Measurements from ENCODE around the gene ENAH. TPM values are rescaled to one million over a fixed set of nuclear protein-coding genes. Genes with fewer than 3 reads are reported as not detected.

ENAH gene
- total RNA-seq, 1 experiment from 2014 or later = 285 TPM

DNA sequence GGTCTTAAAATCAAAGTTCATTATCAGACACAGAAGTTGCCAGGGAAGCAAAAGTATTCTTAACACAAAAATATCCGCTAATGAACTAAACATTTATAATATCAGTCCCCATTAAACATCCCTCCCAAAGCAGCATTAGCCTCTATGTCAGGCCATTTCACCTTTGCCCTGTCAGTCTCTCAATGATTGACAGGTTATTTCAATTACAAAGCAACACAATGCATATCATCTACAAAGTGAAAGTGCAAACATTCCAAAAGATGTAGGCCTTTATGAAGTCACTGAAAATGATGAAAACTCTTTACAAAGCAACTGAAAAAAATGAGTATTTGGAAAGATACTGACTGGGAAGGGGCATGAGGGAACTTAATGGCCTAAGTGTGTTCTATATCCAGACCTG is 14.1 kb downstream of the ENAH start:
- Histone ChIP-seq H2AK5ac (ENCODE audit: insufficient read length, low read length) (no peak overlapping the region), H2BK15ac (ENCODE audit: low read depth, low read length) (no peak overlapping the region), H3K4ac (ENCODE audit: low read depth, low read length) (no peak overlapping the region), H3K23me2 (ENCODE audit: insufficient read length, low read depth, low read length, poor library complexity, severe bottlenecking) (no peaks in the 10 kb centered on the region), H3K9ac (ENCODE audit: extremely low read depth, insufficient read length, low read length) (no peak overlapping the region), H3K79me1 (ENCODE audit: insufficient read depth, low read depth, low read length, poor library complexity, severe bottlenecking) (no peaks in the 10 kb centered on the region), H3K56ac (ENCODE audit: insufficient read length, low read depth, low read length) (no peak overlapping the region), H3K23ac (ENCODE audit: insufficient read length, low read depth, low read length) (no peak overlapping the region), H3K18ac (ENCODE audit: insufficient read length, low read depth, low read length) (no peak overlapping the region), H2BK120ac (ENCODE audit: low read depth, low read length, poor library complexity, severe bottlenecking) (no peak overlapping the region), H2BK20ac (ENCODE audit: low read depth, low read length, poor library complexity, severe bottlenecking) (no peak overlapping the region), H3T11ph (ENCODE audit: low read length) (no peak overlapping the region), H2BK12ac (ENCODE audit: insufficient read length, low read depth, low read length) (no peak overlapping the region), H2BK5ac (ENCODE audit: insufficient read length, low read length) (no peak overlapping the region), H4K5ac (ENCODE audit: insufficient read length, low read depth, low read length) (no peak overlapping the region), H3K27me3 (ENCODE audit: insufficient read depth, low read length) (no peaks in the 10 kb centered on the region), H4K8ac (replicated peaks; ENCODE audit: insufficient read length, low read depth, low read length) (no peak overlapping the region), H3K27ac (ENCODE audit: insufficient read length, low read depth, low read length) (no peak overlapping the region), H3K4me2 (ENCODE audit: insufficient read depth, insufficient read length, low read length) (no peak overlapping the region), H3K4me1 (ENCODE audit: insufficient read depth, low read length) (no peaks in the 10 kb centered on the region; the same call in 1 of the 2 replicates), H4K91ac (ENCODE audit: insufficient read length, low read depth, low read length) (no peak overlapping the region), H2AFZ (ENCODE audit: low read length) (no peak overlapping the region), H4K20me1 (ENCODE audit: control insufficient read depth, insufficient read depth, insufficient read length) (no peaks in the 10 kb centered on the region), H3K9me3 (ENCODE audit: control insufficient read depth, low read depth, low read length) (no peaks in the 10 kb centered on the region), H3K79me2 (ENCODE audit: insufficient read depth, low read length) (peaks cover 69% of the 10 kb centered on the region), H3K14ac (ENCODE audit: insufficient read depth, low read length) (no peak overlapping the region)
- Mint-ChIP-seq H3K27me3 (ENCODE audit: low read depth) (no peaks in the 10 kb centered on the region), H3K4me3 (no peak overlapping the region), H3K36me3 (ENCODE audit: insufficient read depth in 1 of 3, low read depth in 3 of 3) (peaks cover 39 to 59% (median 42%) of the 10 kb centered on the region in 3 experiments), H3K27ac (no peak overlapping the region), H3K4me1 (peaks cover 33 to 35% of the 10 kb centered on the region in 2 experiments), H3K9me3 (peaks cover 0 to 5% of the 10 kb centered on the region in 2 experiments; a peak in 3 of 5 replicates)
- no CpG with 5 or more reads among the region's 1 CpG for WGBS (ENCODE audit: extremely low coverage, insufficient read length, low lambda C conversion rate)
- TF ChIP-seq, protein P1, sequence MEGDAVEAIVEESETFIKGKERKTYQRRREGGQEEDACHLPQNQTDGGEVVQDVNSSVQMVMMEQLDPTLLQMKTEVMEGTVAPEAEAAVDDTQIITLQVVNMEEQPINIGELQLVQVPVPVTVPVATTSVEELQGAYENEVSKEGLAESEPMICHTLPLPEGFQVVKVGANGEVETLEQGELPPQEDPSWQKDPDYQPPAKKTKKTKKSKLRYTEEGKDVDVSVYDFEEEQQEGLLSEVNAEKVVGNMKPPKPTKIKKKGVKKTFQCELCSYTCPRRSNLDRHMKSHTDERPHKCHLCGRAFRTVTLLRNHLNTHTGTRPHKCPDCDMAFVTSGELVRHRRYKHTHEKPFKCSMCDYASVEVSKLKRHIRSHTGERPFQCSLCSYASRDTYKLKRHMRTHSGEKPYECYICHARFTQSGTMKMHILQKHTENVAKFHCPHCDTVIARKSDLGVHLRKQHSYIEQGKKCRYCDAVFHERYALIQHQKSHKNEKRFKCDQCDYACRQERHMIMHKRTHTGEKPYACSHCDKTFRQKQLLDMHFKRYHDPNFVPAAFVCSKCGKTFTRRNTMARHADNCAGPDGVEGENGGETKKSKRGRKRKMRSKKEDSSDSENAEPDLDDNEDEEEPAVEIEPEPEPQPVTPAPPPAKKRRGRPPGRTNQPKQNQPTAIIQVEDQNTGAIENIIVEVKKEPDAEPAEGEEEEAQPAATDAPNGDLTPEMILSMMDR (conservative IDR thresholded peaks at IDR 0.05) = no peak
- no peak for DNase-seq
